Gastroesophageal sphincter (tissue), 4 donors: Measurements from ENCODE around the gene NCOA6. TPM values are rescaled to one million over a fixed set of nuclear protein-coding genes. Genes with fewer than 3 reads are reported as not detected.

Experiments used
- ATAC-seq: fragments of 150-250 bp; one replicate; pipeline ENCODE4 v1.9.1; 2016; ENCODE audit warnings: mild to moderate bottlenecking, moderate library complexity
- H3K27ac ChIP-seq, 4 donors: fragments of 200-600 bp; sonication (generic) in 3 of 4; 1 replicate in 3 of 4; 2 replicates in 1 of 4; pipeline ENCODE4 v1.5.1; 2016 to 2019
- H3K27me3 ChIP-seq: fragments of 200-600 bp; sonication (generic); one replicate; pipeline ENCODE4 v1.5.1; 2019
- H3K36me3 ChIP-seq, 2 donors: fragments of 200-600 bp; sonication (generic); one replicate each; pipeline ENCODE4 v1.5.1; 2019; ENCODE audit warnings: control low read depth in 1 of 2
- H3K4me1 ChIP-seq, 3 donors: fragments of 200-600 bp; sonication (generic); 1 replicate in 2 of 3; 2 replicates in 1 of 3; pipeline ENCODE4 v1.5.1; 2016 to 2019; ENCODE audit warnings: control low read depth in 2 of 3
- H3K4me3 ChIP-seq, 2 donors: fragments of 200-600 bp; sonication (generic); one replicate each; pipeline ENCODE4 v1.5.1; 2019; ENCODE audit warnings: mild to moderate bottlenecking in 1 of 2, moderate library complexity in 1 of 2
- H3K9me3 ChIP-seq, 3 donors: fragments of 200-600 bp; sonication (generic); one replicate each; pipeline ENCODE4 v1.5.1; 2017 to 2019; ENCODE audit warnings: control low read depth in 2 of 3
- CTCF ChIP-seq, 4 experiments: fragments of 200-600 bp in 2 of 4; fragments of 450-650 bp in 2 of 4; sonication (generic) in 1 of 4; IDR thresholded peaks; one replicate each; pipeline ENCODE4 v1.5.1; 2017 to 2019; ENCODE audit warnings: antibody characterized with exemption in 4 of 4, mild to moderate bottlenecking in 2 of 4, moderate library complexity in 2 of 4
- EP300 ChIP-seq: sonication (generic); formaldehyde crosslinking; IDR thresholded peaks from one replicate; pipeline ENCODE4 v1.6.1; 2017; ENCODE audit warnings: antibody characterized with exemption, mild to moderate bottlenecking
- POLR2A ChIP-seq, 2 donors: fragments of 450-650 bp; IDR thresholded peaks; one replicate each; pipeline ENCODE4 v1.6.1; 2017; ENCODE audit warnings: antibody characterized with exemption in 2 of 2, mild to moderate bottlenecking in 2 of 2, moderate library complexity in 1 of 2
- POLR2AphosphoS5 ChIP-seq: sonication (generic); formaldehyde crosslinking; IDR thresholded peaks from one replicate; pipeline ENCODE4 v1.6.1; 2017; ENCODE audit warnings: antibody characterized with exemption
- WGBS, 2 donors: methylation state at CpG; one replicate each; pipeline ENCODE4 v1.1.5; 2018; ENCODE audit warnings: low coverage in 1 of 2; 5-methylcytosine and 5-hydroxymethylcytosine counted together
- total RNA-seq, 4 donors: library from RNA; depleted of rRNA; stranded (reverse); fragments of >200 nt; gene quantifications; one replicate each; pipeline ENCODE4 v1.1.0, GENCODE V29; 2016

NCOA6 gene
- total RNA-seq, 4 donors from 2014 or later = 15.2 to 37.0 (median 25.8) TPM

- Histone ChIP-seq H3K27ac (no peak overlapping the region), H3K27me3 (no peaks in the 10 kb centered on the region), H3K4me1 (no peaks in the 10 kb centered on the region), H3K9me3 (no peaks in the 10 kb centered on the region), H3K36me3 (no peaks in the 10 kb centered on the region), H3K4me3 (no peak overlapping the region)
- WGBS, 2 donors = 55 to 72% methylated on average over 4 to 5 of the region's 5 CpGs
- no peak for TF ChIP-seq POLR2A (IDR thresholded peaks at IDR 0.05)
- no peak for TF ChIP-seq EP300
- no peak for TF ChIP-seq CTCF (IDR thresholded peaks at IDR 0.05)
- TF ChIP-seq POLR2AphosphoS5 = no peak
- no peak for ATAC-seq
Measured at GRCh38 chr20:34831936-34832335, 6.5 kb upstream of the NCOA6 start.

- Histone ChIP-seq H3K9me3 (no peaks in the 10 kb centered on the region), H3K27ac (no peak overlapping the region), H3K36me3 (no peaks in the 10 kb centered on the region), H3K4me3 (no peak overlapping the region), H3K4me1 (peaks cover 0 to 10% (median 0%) of the 10 kb centered on the region in 3 donors), H3K27me3 (no peaks in the 10 kb centered on the region)
- TF ChIP-seq POLR2A (IDR thresholded peaks at IDR 0.05) (no peak), EP300 (no peak), POLR2AphosphoS5 (no peak), CTCF (IDR thresholded peaks at IDR 0.05) (no peak)
- 52 to 94% methylated on average over 2 to 3 of the region's 3 CpGs for WGBS, 2 donors
- ATAC-seq = no peak
Measured at GRCh38 chr20:34829191-34829590, 3.7 kb upstream of the NCOA6 start.

- peaks cover 0 to 52% (median 11%) of the 10 kb centered on the region in 3 donors for H3K4me1 ChIP-seq
- no peaks in the 10 kb centered on the region for H3K27me3 ChIP-seq
- peak overlapping the region; percentile 68 to 98 (median 94) for H3K27ac ChIP-seq
- H3K36me3 ChIP-seq = no peaks in the 10 kb centered on the region
- peak overlapping the region; percentile 83 to 97 for H3K4me3 ChIP-seq
- ATAC-seq = peak; percentile 87
- peak in 1 of 2 donors; percentile 49 for TF ChIP-seq POLR2A (IDR thresholded peaks at IDR 0.05)
- TF ChIP-seq POLR2AphosphoS5 = no peak
- peak in 2 of 4 experiments; percentile 3 to 20 for TF ChIP-seq CTCF (IDR thresholded peaks at IDR 0.05)
- TF ChIP-seq EP300 = no peak
- WGBS, 2 donors = 0 to 3% methylated on average over 7 to 10 of the region's 68 CpGs
- H3K9me3 ChIP-seq = no peaks in the 10 kb centered on the region
Measured at GRCh38 chr20:34824806-34825529, 483 bp downstream of the NCOA6 start.

GRCh38 chr20:34824452-34824805 is 1.0 kb downstream of the NCOA6 start:
- ATAC-seq = no peak

More at GRCh38 chr20:34824452-34824805, 1.0 kb downstream of the NCOA6 start:
- TF ChIP-seq CTCF (IDR thresholded peaks at IDR 0.05) (no peak), POLR2AphosphoS5 (no peak), EP300 (no peak), POLR2A (IDR thresholded peaks at IDR 0.05) (no peak)
- Histone ChIP-seq H3K27me3 (no peaks in the 10 kb centered on the region), H3K27ac (peak overlapping the region; percentile 68 to 98 (median 94)), H3K36me3 (no peaks in the 10 kb centered on the region), H3K4me3 (peak overlapping the region; percentile 83 to 97), H3K4me1 (peaks cover 0 to 55% (median 11%) of the 10 kb centered on the region in 3 donors), H3K9me3 (no peaks in the 10 kb centered on the region)
- 0% methylated on average over 2 of the region's 2 CpGs for WGBS, 2 donors
